HAP-1 (cell line): ENCODE measurements around the gene KCNK13.
A peak's percentile ranks its signal among the peaks of the same experiment; 100 is the strongest.

ENCODE experiments used
- DNase-seq, 2 experiments: peaks; one replicate each; pipeline ENCODE4 v3.0.0-alpha.2; 2016 to 2020; ENCODE audit warnings: low spot score in 2 of 2
- H3K27me3 ChIP-seq: fragments of 250-450 bp; sonication (Bioruptor Pico); 2 replicates; pipeline ENCODE4 v1.5.1; 2020; ENCODE audit warnings: low read depth, mild to moderate bottlenecking, moderate library complexity
- H3K36me3 ChIP-seq: fragments of 250-450 bp; sonication (Bioruptor Pico); replicated peaks from 2 replicates; pipeline ENCODE4 v1.5.1; 2020; ENCODE audit warnings: mild to moderate bottlenecking
- H3K4me1 ChIP-seq: fragments of 250-450 bp; sonication (Bioruptor Pico); 2 replicates; pipeline ENCODE4 v1.5.1; 2020; ENCODE audit warnings: mild to moderate bottlenecking
- H3K4me3 ChIP-seq: fragments of 250-450 bp; sonication (Bioruptor Pico); 2 replicates; pipeline ENCODE4 v1.5.1; 2020; ENCODE audit warnings: mild to moderate bottlenecking, moderate library complexity
- H3K9me3 ChIP-seq: fragments of 250-450 bp; sonication (Bioruptor Pico); 2 replicates; pipeline ENCODE4 v1.5.1; 2020; ENCODE audit warnings: mild to moderate bottlenecking, moderate library complexity
- in situ Hi-C: fragments of 300-500 bp; cut with MboI; formaldehyde crosslinking; loops from 3 replicates; pipeline ENCODE4 v1.14.3; 2020; ENCODE audit warnings: low sequenced_read_pairs, inconsistent platforms, mixed read lengths

KCNK13 gene

DNA sequence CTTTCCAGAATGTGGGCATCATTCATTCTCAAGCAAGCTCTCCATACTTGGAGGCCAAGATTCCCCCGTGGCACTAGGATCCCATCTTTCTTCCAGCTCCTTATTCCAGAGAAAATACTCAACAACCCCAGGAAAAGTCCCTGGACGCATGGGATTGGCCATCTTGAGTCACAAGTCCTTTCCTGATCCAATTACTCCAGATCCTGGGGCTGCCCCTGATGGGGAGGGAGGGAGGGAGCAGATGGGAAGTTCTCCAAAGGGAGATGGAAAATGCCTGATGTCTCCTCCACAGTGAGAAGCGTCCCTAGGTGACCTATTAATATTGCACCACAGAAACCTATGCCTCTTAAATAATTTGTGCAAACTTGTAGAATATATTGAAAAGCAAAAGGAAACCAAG is 12.4 kb upstream of the KCNK13 start:
- in situ Hi-C loops, result no loop called here
- Histone ChIP-seq H3K4me3 (no peak overlapping the region), H3K4me1 (no peaks in the 10 kb centered on the region), H3K9me3 (no peaks in the 10 kb centered on the region), H3K27me3 (no peaks in the 10 kb centered on the region; the same call in 1 of the 2 replicates), H3K36me3 (no peaks in the 10 kb centered on the region; the same call in 1 of the 2 replicates)
- DNase-seq, result no peak

DNA sequence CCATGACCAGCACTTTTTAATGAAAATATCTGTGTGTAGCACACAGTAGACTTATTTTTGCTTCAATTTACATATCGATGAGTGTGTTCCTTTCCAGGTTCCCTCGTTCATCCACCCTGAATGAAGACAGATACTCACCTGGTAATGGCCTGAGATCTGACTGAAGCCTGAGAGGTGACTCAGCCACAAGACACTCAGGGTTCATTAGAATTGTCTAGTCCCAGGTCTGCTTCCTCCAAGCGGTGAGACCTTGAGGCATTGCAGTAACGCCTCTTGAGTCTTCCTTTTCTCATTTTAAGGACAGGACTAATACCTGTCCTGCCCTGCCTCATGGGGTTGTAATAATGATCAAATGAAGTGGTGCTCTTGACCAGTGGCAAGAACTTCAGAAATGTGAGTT is 11.5 kb upstream of the KCNK13 start:
- H3K36me3 ChIP-seq, result no peaks in the 10 kb centered on the region; the same call in 1 of the 2 replicates
- H3K27me3 ChIP-seq, result peaks cover 2% of the 10 kb centered on the region
- H3K4me3 ChIP-seq, result no peak overlapping the region
- DNase-seq, result no peak
- no peaks in the 10 kb centered on the region for H3K9me3 ChIP-seq
- in situ Hi-C loops, result no loop called here
- no peaks in the 10 kb centered on the region for H3K4me1 ChIP-seq

DNA sequence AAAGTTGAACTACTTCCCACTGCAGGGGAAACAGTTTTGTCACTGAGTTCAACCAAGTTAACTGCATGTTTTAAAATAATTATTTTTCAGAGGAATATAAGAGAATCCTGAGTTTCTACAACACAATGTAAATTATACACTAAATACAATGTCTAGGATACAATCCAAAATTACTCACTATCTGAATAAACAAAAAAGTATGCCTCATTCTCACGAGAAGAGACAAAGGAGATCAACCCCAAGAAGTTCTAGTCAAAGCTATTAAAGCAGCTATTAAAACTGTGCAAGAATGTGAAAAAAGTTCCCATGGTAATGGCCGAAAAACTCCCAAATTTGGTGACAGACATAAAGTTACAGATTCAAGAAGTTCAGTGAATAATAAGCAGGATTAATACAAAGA is 8.8 kb upstream of the KCNK13 start:
- Histone ChIP-seq H3K36me3 (no peaks in the 10 kb centered on the region), H3K4me3 (no peak overlapping the region), H3K27me3 (peaks cover 2% of the 10 kb centered on the region), H3K4me1 (peaks cover 3% of the 10 kb centered on the region), H3K9me3 (no peaks in the 10 kb centered on the region)
- in situ Hi-C loops, result no loop called here
- no peak for DNase-seq

DNA sequence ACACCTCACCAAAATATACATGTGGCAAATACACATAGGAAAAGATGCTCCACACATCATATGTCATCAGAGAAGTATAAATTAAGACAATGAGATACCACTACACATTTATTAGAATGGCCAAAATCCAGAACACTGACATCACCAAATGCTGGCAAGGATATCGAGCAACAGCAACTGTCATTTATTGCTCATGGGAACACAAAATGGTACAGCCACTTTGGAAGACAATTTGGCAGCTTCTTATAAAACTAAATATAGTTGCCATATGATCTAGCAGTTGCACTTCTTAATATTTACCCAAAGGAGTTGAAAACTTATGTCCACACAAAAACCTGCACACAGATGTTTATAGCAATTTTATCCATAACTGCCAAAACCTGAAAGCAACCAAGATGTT is 7.0 kb upstream of the KCNK13 start:
- Histone ChIP-seq H3K27me3 (peaks cover 2% of the 10 kb centered on the region), H3K9me3 (no peaks in the 10 kb centered on the region), H3K36me3 (no peaks in the 10 kb centered on the region), H3K4me1 (peaks cover 6% of the 10 kb centered on the region), H3K4me3 (no peak overlapping the region)
- in situ Hi-C loops, result no loop called here
- DNase-seq, result no peak

DNA sequence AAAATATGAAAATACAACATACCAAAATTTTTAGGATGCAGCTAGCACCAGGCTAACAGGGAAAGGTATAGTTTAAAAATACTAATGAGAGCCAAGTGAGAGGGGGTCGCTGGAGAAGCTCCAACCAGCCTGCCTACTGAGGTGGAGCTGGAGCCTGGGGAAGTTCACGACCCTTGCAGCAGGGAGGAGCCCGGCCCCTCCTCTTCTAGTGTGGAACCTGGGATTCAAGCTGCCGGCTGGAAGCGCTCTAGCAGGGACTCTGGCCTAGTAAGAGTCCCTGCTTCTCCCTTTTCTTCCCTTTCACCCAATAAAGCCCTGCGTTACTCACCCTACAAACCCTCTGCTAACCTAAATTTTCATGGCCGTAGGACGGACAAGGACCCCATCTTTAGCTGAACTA is 5.0 kb upstream of the KCNK13 start:
- H3K27me3 ChIP-seq, result peaks cover 5% of the 10 kb centered on the region
- peaks cover 6% of the 10 kb centered on the region for H3K4me1 ChIP-seq
- in situ Hi-C loops, result no loop called here
- H3K36me3 ChIP-seq, result no peaks in the 10 kb centered on the region
- H3K4me3 ChIP-seq, result no peak overlapping the region
- no peak for DNase-seq
- no peaks in the 10 kb centered on the region for H3K9me3 ChIP-seq

DNA sequence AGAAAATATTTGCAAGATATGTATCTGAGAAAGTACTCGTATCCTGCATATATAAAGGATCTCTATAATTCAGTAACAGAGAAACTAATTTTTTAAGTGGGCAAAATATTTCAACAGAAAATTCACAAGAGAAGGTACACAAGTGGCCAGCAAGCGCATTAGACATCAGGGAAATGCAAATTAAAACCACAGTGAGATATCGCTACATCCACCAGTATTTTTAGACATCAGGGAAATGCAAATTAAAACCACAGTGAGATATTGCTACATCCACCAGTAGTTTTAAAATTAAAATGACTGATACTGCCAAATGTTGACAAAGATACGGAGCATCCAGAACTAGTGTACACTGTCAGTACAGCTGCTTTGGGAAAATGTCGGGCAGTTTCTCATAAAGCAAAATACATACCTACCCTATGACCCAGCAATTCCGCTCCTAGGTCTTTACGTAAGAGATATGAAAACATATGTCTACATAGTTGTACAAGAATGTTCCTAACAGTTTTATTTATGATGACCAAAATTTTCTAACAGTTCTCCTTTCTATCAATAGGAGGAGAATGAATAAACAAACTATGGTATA is 2.8 kb upstream of the KCNK13 start:
- DNase-seq, result no peak
- Histone ChIP-seq H3K9me3 (no peaks in the 10 kb centered on the region), H3K4me3 (no peak overlapping the region), H3K4me1 (peaks cover 6% of the 10 kb centered on the region), H3K27me3 (peaks cover 20% of the 10 kb centered on the region), H3K36me3 (no peaks in the 10 kb centered on the region)
- in situ Hi-C loops, result no loop called here

DNA sequence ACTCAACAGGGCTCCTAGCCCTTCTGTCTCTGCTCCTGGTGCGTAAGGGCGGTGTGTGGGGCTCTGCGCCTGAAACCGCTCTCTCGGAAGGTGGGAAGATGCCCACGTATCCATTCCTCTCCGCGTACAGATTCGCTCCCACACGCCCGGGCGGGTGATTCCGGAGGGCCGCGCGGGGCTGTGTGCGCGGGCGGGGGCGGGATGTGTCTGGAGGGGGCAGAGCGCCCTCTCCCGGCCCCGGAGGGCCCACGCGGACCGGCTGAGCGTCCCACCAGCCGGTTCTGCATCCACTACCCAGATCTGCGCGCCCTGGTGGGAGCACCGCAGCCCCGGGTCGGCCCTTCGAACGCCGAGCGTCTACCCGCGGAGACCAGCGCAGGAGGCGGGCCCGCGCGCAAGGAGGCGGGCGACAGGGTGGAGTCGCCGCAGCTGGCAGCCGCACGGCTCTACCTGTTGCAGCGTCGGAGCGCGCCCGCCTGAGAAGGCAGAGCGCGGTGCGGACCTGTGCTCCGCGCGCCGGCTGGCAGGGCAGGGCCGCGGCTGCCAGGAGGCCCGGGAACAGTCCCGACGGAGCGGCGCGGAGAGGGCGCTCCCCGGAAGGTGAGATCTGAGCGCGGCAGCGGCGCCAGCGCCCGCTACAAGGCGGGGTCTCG is 1.4 kb upstream of the KCNK13 start:
- H3K36me3 ChIP-seq, result no peaks in the 10 kb centered on the region
- peaks cover 21% of the 10 kb centered on the region for H3K27me3 ChIP-seq

DNA sequence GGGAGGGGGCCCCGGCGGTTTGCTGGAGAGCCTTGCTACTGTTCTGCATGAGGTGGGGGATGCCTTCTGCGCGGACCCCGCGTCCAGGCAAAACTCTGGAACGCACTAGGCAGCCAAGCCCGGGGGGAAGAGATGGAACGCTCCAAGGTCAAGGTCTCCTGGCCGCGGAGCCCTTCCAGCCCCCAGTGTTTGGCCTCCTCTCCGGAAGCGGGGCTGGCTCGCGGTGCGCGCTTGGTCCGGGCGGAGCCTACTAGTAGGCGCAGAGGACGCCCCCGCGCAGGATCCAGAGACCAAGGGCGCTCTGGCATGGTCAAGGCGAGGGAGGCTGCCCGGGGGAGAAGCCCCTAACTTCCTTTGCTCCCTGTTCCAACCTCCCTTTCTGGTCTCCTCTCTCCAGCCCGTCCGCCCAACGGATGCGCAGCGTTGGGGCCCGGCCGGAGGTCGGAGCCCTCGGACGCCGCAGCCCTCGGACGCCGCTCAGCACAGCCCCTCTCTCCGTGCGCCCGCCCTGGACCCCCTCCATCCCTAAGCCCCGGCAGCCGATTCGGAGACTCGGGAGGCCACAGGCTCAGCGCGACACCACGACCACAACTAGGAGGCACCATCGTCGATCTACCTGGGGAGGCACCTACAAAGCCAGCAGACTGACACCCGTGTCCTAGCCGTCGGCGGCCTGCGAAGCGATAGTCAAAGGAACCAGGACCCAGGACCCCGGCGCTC is 669 bp upstream of the KCNK13 start:
- H3K4me1 ChIP-seq, result peaks cover 6% of the 10 kb centered on the region
- no peaks in the 10 kb centered on the region for H3K36me3 ChIP-seq
- DNase-seq, result peak in 1 of 2 experiments; percentile 35
- H3K4me3 ChIP-seq, result peak overlapping the region; percentile 33
- peaks cover 21% of the 10 kb centered on the region for H3K27me3 ChIP-seq
- in situ Hi-C loops, result no loop called here
- no peaks in the 10 kb centered on the region for H3K9me3 ChIP-seq

More for the DNA sequence above, 1.4 kb upstream of the KCNK13 start:
- peak; percentile 62 to 78 for DNase-seq
- in situ Hi-C loops, result no loop called here
- no peaks in the 10 kb centered on the region for H3K9me3 ChIP-seq
- peaks cover 6% of the 10 kb centered on the region for H3K4me1 ChIP-seq
- peak overlapping the region; percentile 33 for H3K4me3 ChIP-seq

DNA sequence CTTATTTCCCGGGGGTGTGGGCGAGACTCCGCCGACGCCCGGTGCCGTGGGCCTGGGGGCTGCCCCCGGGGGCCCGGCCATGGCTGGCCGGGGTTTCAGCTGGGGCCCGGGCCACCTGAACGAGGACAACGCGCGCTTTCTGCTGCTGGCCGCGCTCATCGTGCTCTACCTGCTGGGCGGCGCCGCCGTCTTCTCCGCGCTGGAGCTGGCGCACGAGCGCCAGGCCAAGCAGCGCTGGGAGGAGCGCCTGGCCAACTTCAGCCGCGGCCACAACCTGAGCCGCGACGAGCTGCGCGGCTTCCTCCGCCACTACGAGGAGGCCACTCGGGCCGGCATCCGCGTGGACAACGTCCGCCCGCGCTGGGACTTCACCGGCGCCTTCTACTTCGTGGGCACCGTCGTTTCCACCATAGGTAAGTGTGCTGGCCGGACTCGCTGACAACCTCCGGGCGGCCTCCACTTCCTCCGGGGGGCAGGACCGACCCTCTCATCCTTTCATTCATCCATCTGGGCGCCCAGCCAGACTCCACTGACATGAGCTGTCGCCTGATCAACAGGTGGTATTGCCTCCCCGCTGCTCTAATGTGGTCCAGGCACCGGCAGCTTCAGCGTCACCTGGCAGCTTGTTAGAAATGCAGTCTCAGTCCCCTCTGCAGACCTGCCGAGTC is 467 bp downstream of the KCNK13 start:
- H3K4me3 ChIP-seq, result peak overlapping the region; percentile 24; the same call in 1 of the 2 replicates
- DNase-seq, result peak in 1 of 2 experiments; percentile 12
- H3K9me3 ChIP-seq, result no peaks in the 10 kb centered on the region
- H3K4me1 ChIP-seq, result peaks cover 6% of the 10 kb centered on the region
- peaks cover 21% of the 10 kb centered on the region for H3K27me3 ChIP-seq
- H3K36me3 ChIP-seq, result no peaks in the 10 kb centered on the region
- in situ Hi-C loops, result no loop called here

DNA sequence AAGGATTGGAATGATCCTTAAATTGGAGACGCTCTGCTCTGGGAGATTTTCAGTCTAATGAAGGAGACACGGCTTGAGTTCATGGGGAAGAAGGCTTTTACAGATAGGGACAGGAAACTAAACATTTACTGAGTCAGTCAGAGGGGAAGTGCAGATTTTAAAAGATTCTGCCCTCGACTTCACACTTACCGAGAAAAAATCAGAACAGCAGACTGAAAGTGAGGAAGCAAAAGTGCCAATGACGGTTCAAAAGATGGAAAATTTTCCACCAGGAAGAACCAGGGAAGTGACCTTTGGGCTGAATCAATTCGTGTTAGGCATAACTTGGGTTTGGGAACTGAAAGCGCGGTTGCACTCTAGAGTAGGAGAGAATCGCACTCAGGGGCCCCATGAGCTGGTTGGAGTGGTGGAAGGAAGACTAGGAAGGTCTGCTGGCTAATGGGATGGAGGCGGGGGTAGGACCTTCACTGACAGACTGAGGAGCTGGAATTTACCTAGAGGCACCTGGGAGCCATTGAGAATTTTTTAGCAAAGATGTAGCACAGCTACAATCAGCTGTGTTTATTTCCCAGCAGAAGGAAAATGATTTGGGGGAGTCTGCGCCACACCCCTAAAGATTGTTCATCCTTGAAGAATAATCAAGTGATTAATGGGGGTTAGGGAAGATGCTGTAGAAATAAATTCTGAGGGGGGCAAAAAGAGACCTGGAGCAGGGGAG is 1.2 kb downstream of the KCNK13 start:
- H3K4me3 ChIP-seq, result no peak overlapping the region
- no peaks in the 10 kb centered on the region for H3K36me3 ChIP-seq
- no peaks in the 10 kb centered on the region for H3K9me3 ChIP-seq
- in situ Hi-C loops, result no loop called here
- H3K27me3 ChIP-seq, result peaks cover 21% of the 10 kb centered on the region
- H3K4me1 ChIP-seq, result peaks cover 4% of the 10 kb centered on the region
- no peak for DNase-seq

DNA sequence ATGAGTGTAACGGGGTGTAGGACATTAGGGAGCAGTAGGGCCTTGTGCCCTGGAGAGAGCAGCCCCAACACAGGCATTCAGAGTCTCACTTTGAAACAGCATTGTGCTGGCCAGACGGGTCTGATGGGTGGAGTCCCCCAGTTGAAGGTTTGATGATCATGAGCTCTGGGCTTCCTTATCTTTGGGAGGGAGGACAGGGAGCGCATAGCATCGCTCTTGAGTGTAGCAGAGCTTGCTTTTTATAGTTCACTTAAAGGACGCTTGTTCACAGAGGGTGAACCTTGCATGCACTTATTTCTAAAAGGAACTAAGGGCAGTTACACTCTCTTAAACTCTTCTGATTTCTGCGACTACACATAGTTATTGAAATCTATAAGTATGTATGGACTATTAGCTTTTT is 10.6 kb downstream of the KCNK13 start:
- no peaks in the 10 kb centered on the region for H3K9me3 ChIP-seq
- H3K36me3 ChIP-seq, result no peaks in the 10 kb centered on the region
- H3K4me3 ChIP-seq, result no peak overlapping the region
- in situ Hi-C loops, result no loop called here
- peaks cover 7% of the 10 kb centered on the region; the same call in 1 of the 2 replicates for H3K27me3 ChIP-seq
- no peaks in the 10 kb centered on the region for H3K4me1 ChIP-seq
- DNase-seq, result no peak

DNA sequence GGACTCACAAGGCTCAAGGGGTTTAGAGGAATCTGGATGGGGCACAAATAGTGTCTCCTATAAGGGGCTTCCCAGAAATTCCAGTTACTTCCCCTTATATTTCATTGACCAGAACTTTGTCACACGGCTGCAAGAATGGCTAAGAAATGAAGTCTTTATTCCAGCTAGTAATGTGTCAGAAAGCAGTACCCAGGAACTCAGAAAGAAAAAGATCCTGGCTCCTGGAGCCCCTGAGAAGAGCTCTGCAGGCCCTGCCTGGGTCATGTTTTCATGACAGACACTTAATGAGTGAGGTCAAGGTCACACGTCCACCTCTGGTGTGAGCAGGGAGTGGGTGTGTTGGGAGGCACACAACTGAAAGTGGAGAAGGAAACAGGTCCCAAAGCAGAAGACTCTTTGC is 17.8 kb downstream of the KCNK13 start:
- H3K4me1 ChIP-seq, result no peaks in the 10 kb centered on the region
- no peaks in the 10 kb centered on the region for H3K9me3 ChIP-seq
- H3K4me3 ChIP-seq, result no peak overlapping the region
- DNase-seq, result no peak
- in situ Hi-C loops, result no loop called here
- no peaks in the 10 kb centered on the region for H3K36me3 ChIP-seq
- peaks cover 8% of the 10 kb centered on the region; the same call in 1 of the 2 replicates for H3K27me3 ChIP-seq

DNA sequence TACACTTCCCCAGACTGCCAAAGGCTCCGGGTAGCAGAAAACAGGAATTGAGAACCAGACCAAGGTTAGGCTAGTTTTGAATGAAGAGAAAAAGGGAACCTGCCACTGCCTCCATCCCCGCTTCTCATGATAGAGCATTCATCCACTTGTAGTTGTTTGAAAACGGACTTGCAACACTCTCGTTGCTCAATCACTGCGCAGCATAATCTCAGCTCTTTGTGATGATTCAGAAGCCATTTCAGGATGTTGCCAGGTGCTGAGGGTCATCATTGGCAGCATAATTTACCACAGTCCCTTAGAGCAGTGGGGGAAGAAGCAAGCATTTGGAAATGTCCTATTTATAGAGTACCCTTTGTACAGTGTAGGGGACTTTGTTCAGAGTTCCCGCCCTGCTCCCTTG is 25.6 kb downstream of the KCNK13 start:
- DNase-seq, result no peak
- H3K4me3 ChIP-seq, result no peak overlapping the region

More for the DNA sequence above, 25.6 kb downstream of the KCNK13 start:
- H3K36me3 ChIP-seq, result no peaks in the 10 kb centered on the region
- peaks cover 14% of the 10 kb centered on the region for H3K4me1 ChIP-seq
- in situ Hi-C loops, result no loop called here
- peaks cover 8% of the 10 kb centered on the region; the same call in 1 of the 2 replicates for H3K27me3 ChIP-seq
- no peaks in the 10 kb centered on the region; the same call in 1 of the 2 replicates for H3K9me3 ChIP-seq
